ENCODE results near the gene ADCY3.

Gene ADCY3

GRCh38 chr2:24925815-24926214, 5.8 kb upstream of the ADCY3 start:
- DNase-seq (ENCODE audit: low spot score), result no peak

- no peak for DNase-seq (ENCODE audit: low spot score)
These were observed 4.7 kb upstream of the ADCY3 start for GRCh38 chr2:24924732-24925131.

DNA sequence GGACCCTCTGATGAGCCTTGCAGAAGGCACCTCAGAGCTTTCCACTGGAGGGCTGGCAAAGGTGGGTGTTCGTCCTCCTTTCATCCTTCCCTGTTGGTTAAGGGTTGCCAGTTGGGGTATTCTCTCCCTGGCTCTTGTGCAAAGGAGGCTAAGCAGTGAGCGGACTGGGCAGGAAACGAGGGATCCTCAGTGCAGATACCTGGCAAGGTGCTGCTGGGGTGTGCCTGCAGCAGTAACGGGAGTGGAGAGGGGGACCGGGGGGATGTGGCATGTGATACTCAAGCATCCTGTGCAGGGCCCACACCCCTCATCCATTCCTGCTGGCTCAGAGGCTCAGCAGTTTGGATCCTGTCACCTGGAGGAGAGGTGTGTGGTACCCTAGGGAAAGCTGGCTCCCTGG, 4.2 kb upstream of the ADCY3 start:
- DNase-seq (ENCODE audit: low spot score), result no peak

DNA sequence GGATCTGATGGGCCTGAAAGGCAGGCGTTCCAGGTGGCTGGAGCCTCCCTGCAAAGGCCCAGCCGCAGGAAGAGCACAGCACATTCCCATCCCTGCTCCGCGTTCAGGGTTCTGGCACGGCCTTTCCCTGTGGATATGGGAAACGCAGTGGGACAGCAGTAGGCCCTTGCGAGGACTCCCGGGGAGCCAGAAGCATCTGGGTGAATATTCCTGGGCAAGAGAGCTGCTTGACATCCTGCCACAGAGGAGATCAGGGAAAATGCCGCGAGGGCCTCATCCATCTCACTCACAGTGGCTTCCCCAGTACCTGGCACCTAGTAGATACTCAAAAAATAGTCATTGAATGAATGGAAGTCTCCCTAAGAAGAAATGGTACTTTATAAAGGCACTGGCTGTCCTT, 3.1 kb upstream of the ADCY3 start:
- no peak for DNase-seq (ENCODE audit: low spot score)

GRCh38 chr2:24922556-24922955, 2.5 kb upstream of the ADCY3 start:
- no peak for DNase-seq (ENCODE audit: low spot score)

DNA sequence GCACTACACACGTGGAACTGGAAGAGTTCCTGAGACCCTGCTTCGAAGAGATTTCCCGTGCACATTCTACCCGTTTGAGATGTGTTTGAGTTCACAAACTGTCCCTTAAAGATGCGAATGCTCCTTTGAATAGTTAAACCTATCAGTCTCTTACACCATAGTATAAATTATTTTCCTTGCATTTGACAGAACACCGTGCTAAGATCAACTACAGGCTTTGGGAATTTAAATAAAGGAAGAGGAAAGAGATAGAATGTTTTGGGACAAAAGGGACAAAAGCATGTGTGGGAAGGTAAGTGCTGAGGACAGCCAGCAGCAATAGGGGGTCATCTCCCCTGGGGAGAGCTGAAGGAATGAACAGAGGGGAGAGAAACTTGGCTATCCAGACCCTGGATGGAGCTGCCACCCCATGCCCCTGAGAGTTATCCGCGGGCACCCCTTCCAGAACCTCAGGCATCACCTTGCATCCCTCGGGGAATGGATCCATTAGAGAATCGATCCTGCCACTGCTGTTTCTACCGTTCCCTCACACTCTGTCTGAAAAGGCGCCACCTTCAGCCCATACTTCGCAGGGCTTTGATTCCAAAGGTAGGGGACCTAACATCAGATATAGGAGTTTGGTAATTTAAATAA, 888 bp upstream of the ADCY3 start:
- DNase-seq (ENCODE audit: low spot score), result no peak

DNA sequence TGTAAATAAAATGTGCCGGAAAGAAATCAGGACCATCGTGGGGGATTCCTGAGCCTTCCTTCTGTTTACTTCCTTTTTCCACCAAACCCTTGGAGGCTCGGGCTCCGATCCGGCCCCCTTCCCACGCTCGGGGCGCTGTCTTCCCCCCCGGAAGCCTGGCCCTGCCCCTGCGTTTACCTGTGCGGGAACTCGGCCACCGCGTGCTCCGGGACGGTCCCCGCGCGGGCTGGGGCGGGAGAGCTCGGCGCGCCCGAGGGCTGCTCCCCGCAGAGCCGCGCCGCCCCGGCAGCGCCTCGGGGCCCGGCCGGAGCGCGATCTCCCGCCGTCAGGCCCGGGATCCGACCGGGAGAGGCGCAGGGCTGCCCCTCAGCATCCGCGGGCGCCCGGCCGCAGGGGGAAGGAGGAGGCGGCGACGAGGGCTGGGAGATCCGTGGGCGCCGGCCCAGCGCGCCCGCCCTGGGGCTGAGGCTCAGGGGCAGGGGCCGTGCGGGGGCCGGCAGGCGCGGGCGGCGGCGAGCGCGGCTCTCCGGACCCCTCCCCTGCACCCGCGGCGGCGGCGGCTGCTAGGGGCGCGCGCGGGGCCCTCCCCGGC, 435 bp downstream of the ADCY3 start:
- DNase-seq (ENCODE audit: low spot score), result no peak

- DNase-seq (ENCODE audit: low spot score), result no peak
These were observed 966 bp downstream of the ADCY3 start for GRCh38 chr2:24919037-24919505.

- DNase-seq (ENCODE audit: low spot score), result no peak
These were observed 1.6 kb downstream of the ADCY3 start for GRCh38 chr2:24918326-24919036.

- no peak for DNase-seq (ENCODE audit: low spot score)
These were observed 2.2 kb downstream of the ADCY3 start for GRCh38 chr2:24917731-24918325.

DNA sequence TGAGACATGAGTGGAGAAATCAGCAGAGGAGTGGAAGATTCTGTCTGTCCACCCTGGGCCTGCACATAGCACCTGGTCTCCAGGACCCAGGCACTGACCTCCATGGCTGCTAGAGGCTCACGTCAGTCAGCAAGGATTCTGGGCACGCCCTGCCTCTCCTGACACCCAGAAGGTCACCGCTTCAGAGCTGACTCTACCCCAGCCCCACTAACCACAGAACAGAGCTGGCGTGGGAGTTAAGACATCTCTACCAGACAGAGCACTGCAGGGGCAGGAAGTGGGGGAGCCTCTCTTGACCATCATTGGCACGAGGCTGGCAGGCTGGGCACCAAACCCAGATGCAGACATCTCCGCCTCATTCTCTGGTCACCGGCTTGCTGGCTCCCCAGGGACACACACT, 3.0 kb downstream of the ADCY3 start:
- no peak for DNase-seq (ENCODE audit: low spot score)

DNA sequence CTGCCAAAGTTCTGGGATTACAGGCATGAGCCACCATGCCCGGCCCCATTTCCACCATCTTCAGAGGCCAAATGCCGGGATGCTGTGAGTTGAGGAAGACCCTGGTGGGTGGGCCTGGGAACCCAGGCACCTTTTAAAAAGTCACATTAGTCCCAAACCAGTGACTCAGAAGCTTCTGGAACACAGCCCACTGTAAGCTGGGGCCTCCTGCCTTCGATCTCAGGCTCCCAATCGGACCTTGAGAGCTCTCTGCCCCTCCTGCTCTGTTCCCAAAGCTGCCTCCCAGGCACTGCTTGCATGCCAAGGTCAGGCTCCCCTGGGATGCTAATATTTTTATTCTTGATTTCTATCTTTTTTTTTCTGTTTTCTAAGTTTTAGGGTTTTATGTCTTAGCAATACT, 4.2 kb downstream of the ADCY3 start:
- DNase-seq (ENCODE audit: low spot score), result no peak

DNA sequence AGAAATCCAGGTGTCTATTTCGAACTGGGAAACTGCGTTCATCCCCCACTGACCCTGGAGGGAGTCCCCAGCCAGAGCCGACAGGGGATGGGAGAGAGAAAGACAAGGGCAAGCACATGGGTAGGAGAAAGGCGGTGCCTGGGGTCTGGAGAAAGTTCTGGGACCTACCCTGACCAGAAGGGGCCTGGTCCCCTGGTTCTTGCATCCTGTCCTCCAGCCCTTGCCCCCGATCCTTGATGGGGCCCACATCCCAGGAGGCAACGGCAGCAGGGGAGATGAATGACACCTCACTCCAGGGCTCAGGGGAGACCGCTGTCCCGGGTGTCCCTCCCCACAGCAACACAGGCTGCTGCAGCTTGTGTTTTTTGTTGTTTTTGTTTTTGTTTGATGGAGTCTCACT, 4.9 kb downstream of the ADCY3 start:
- no peak for DNase-seq (ENCODE audit: low spot score)

- DNase-seq (ENCODE audit: low spot score), result no peak
These were observed 5.3 kb downstream of the ADCY3 start for GRCh38 chr2:24914713-24915112.

- DNase-seq (ENCODE audit: low spot score), result no peak
These were observed 6.1 kb downstream of the ADCY3 start for GRCh38 chr2:24913911-24914310.

GRCh38 chr2:24912986-24913385, 7.1 kb downstream of the ADCY3 start:
- DNase-seq (ENCODE audit: low spot score), result no peak

DNA sequence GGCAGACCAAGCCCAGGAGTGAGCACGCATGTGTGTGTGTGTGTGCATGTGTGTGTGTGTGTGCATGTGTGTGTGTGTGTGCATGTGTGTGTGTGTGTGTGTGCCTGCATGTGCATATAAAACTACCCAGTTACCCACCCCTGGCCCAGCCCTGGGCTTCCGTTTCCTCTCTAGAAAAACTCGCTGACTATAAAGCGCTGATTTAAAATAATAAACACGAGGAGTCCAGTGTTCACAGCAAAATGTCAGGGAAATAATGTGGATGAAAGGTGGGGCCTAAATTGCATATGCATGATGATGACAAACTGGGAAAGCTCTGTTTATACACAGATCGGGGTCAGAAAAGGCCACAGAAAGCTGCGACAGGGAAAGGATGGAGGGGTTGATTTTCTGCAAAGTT, 7.5 kb downstream of the ADCY3 start:
- no peak for DNase-seq (ENCODE audit: low spot score)

- DNase-seq (ENCODE audit: low spot score), result no peak
These were observed 9.8 kb downstream of the ADCY3 start for GRCh38 chr2:24910245-24910644.

DNA sequence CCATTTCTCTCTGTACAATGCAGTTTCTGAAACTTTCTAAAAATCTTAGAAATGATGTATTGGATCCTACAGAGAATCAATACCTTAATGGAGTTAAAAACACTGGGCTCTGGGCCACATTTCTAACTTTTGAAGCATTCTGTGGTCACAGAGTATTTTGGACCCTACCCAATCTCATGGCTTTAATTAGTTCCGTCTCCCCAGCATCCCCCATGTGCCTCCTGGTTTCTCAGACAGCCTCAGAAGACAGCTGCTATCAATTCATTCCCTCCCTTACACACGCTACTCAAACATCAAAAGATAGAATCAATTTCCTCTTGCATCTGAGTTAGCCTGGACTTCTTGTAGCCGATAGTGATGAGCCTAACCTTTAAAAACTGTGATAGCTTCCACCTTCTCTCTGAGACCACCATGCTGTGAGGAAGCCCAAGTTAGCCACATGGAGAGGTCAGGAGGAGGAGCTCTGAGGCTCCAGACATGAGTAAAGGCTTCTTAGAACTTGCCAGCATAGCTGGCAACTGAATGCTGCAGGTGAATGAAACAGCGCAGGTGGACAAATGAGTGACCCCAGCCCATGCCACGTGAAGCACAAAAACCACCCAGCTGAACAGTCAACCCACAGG, 10.4 kb downstream of the ADCY3 start:
- no peak for DNase-seq (ENCODE audit: low spot score)

GRCh38 chr2:24908461-24908901, 11.6 kb downstream of the ADCY3 start:
- no peak for DNase-seq (ENCODE audit: low spot score)

- no peak for DNase-seq (ENCODE audit: low spot score)
These were observed 12.9 kb downstream of the ADCY3 start for GRCh38 chr2:24907116-24907515.

DNA sequence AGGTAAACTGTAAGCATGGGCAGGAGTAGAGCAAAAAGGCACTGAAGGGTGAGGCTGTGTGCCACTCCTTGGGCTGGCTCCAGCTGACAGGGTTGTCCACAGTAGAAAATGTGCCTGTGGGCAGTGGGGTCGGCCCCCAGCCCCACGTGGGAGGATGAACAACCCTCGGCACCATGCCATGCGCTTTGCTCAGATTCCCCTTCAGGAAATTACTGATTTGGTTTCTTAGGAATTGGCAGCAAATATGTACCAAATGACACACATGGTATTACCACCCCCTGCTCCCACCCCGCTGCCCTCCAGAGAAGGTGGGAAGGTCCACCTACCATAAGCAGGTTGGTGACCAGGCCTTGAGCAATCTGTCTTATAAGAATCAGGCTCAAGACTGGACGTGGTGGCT, 13.6 kb downstream of the ADCY3 start:
- DNase-seq (ENCODE audit: low spot score), result no peak
